ENCODE data around the gene CNOT11.
"Not testable (repeated sequence)": the region's sequence is repeated elsewhere in the genome, so short reads cannot be mapped to it uniquely, and the experiment has no call there.

The CNOT11 gene

DNA sequence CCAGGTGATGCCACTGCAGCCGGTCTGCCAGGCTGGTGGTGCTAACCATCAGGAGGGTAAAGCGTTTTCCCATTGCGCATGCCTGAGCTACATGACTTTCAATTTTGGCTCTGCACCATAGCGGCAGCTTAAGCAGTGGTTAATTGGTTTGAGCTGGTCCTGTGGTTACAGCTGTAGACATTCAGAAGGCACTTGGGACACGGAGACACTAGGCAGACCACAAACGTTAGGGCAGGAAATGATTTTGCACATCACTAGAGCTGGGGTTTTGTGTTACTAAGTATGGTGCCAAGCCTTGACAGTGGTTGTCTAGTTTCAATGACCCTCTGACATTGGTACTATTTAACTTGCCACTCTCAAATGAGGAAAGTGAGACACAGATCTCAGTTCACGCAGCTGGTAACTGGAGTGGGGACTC, 28.9 kb upstream of the CNOT11 start:
- peak; percentile 63 for DNase-seq (ENCODE audit: extremely low read depth, low read depth)
- TF ChIP-seq, protein P1, sequence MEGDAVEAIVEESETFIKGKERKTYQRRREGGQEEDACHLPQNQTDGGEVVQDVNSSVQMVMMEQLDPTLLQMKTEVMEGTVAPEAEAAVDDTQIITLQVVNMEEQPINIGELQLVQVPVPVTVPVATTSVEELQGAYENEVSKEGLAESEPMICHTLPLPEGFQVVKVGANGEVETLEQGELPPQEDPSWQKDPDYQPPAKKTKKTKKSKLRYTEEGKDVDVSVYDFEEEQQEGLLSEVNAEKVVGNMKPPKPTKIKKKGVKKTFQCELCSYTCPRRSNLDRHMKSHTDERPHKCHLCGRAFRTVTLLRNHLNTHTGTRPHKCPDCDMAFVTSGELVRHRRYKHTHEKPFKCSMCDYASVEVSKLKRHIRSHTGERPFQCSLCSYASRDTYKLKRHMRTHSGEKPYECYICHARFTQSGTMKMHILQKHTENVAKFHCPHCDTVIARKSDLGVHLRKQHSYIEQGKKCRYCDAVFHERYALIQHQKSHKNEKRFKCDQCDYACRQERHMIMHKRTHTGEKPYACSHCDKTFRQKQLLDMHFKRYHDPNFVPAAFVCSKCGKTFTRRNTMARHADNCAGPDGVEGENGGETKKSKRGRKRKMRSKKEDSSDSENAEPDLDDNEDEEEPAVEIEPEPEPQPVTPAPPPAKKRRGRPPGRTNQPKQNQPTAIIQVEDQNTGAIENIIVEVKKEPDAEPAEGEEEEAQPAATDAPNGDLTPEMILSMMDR (IDR thresholded peaks at IDR 0.05; ENCODE audit: low read depth, low read length, missing control alignments), result no peak
- no peak overlapping the region for H3K4me3 ChIP-seq (replicated peaks; ENCODE audit: low read depth, low read length)

DNA sequence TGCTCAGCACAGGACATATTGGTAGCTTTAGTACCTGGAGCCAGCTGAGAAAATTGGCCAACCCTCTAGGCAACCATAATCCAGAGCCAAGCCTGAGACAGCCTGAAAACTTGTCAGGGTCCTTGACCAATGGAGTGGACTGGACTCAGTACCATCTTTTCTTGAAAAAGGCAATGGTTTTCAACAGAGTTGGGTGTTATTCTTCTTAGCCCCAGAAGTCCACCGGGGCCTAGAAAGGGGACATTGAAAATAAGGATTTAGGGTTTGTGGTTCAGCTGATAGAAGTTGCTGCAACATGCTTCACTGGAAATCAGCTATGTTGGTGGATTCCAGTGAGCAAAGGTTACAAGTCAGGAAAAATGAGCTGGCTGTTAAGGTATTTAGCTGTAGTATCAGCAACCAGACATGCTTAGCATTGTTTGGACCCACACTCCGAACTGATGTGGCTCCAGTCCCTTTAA, 22.1 kb upstream of the CNOT11 start:
- DNase-seq (ENCODE audit: extremely low read depth, low read depth), result no peak
- TF ChIP-seq, protein P1 (IDR thresholded peaks at IDR 0.05; ENCODE audit: low read depth, low read length, missing control alignments), result no peak
- H3K4me3 ChIP-seq (replicated peaks; ENCODE audit: low read depth, low read length), result no peak overlapping the region

DNA sequence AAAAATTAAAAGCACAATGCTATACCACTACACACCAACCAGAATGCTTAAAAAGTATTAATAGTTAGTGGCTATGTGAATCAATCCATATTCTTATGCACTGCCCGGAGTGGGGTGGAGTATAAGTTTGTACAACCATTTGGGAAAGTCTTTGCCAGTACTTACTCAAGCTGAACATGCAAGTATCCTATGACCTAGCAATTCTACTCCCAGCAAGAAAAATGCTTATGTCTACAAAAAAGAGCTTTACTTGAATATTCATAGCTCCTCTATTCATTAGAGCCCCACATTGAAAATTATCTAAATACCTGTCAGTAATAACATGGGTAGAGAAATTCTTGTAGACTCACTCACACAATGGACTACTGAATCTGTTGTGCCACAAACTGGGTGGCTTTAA, 21.4 kb upstream of the CNOT11 start:
- H3K4me3 ChIP-seq (replicated peaks; ENCODE audit: low read depth, low read length), result no peak overlapping the region
- TF ChIP-seq, protein P1 (IDR thresholded peaks at IDR 0.05; ENCODE audit: low read depth, low read length, missing control alignments), result no peak
- DNase-seq (ENCODE audit: extremely low read depth, low read depth), result no peak

DNA sequence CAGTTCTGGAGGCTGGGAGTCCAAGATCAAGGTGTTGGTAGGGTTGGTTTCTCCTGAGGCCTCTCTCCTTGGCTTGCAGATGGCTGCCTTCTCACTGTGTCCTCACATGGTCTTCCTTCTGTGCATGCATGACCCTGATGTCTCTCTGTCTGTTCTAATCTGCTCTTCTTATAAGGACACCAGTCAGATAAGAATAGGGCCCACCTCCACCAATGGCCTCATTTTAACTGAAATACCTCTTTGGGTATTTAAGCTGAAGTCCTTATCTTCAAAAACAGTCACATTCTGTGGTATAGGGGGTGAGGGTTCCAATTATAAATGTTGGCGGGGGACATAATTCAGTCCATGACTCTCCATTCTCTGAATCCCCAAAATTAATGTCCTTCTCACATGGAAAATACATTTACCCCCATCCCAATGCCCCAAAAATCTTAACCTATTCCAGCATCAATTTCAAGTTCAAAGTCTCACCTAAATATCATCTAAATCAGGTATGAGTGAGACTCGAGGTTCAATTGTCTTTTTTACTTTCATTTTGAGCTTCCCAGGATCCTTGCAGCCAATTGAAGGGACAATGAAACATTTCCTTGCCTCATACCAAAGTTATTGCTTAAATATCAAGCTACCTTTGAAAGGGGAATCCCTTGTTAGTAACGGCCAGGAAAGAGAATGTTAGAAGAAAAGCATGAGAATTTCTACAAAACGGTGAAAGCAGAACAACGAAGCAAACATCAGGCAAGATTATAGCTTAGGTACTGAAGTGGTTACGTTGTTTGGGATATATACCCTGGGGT, 20.6 kb upstream of the CNOT11 start:
- DNase-seq (ENCODE audit: extremely low read depth, low read depth), result no peak
- TF ChIP-seq, protein P1 (IDR thresholded peaks at IDR 0.05; ENCODE audit: low read depth, low read length, missing control alignments), result no peak
- no peak overlapping the region for H3K4me3 ChIP-seq (replicated peaks; ENCODE audit: low read depth, low read length)

DNA sequence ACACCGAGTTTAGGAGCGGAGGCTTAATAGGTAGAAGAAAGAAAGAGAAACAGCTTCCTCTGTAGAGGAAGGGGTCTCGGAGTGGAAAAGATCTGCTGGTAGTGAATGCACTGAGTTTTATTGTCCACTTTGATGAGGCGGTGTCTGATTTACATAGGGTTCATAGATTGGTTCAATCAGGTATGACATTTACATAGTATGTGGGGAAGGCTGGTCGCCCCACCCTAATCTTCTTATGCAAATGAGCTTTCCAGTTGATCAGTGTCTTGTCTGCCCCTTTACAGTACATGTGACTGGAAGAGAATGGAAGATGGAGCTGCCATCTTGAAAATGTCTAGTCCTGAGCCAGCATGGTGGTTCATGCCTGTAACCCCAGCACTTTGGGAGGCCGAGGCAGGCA, 19.9 kb upstream of the CNOT11 start:
- TF ChIP-seq, protein P1 (IDR thresholded peaks at IDR 0.05; ENCODE audit: low read depth, low read length, missing control alignments), result no peak
- no peak for DNase-seq (ENCODE audit: extremely low read depth, low read depth)
- no peak overlapping the region for H3K4me3 ChIP-seq (replicated peaks; ENCODE audit: low read depth, low read length)

DNA sequence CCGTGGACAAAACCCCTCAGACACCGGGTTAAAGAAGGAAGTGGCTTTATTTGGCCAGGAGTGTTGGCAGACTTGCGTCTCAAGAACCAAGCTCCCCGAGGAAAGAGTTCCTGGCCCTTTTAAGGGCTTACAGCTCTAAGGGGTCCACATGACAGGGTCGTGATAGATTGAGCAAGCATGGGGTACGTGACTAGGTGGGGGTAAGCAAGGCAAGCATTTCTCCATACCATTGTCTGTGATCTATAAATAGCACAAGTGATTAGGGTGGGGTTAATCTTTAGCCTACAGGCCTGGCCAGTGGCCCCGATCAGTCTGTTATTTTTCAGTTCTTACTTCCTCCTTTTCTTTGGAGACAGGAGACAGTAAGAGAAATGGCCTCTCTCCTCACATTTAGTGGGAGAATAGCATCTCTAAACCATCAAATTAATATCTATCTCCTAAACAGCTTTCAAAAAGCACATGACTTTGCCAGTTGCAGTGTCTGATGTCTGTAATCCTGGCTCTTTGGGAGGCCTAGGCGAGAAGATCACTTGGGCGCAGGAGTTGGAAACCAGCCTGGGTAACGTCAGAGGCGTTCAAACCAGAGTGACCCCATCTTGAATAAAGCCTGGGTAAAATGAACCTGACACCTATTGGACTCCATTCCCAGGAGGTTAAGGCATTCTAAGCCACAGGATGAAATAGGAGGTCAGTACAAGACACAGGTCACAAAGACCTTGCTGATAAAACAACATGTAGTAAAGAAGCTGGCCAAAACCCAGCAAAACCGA, 18.3 kb upstream of the CNOT11 start:
- H3K4me3 ChIP-seq (replicated peaks; ENCODE audit: low read depth, low read length), result no peak overlapping the region
- DNase-seq (ENCODE audit: extremely low read depth, low read depth), result no peak
- TF ChIP-seq, protein P1 (IDR thresholded peaks at IDR 0.05; ENCODE audit: low read depth, low read length, missing control alignments), result no peak

DNA sequence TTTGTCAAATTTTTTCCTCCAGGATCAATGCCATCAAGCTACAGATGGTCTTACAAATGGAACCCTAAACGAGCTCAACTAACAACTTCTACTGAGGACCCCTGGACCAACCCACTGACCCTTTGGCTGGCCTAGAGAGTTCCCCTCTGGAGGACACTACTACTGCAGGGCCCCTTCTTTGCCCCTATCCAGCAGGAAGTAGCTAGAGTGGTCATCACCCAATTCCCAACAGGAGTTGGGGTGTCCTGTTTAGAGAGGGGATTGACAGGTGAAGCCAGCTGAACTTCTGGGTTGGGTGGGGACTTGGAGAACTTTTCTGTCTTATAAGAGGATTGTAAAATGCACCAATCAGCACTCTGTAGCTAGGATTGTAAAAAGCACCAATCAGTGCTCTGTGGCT, 16.7 kb upstream of the CNOT11 start:
- H3K4me3 ChIP-seq (replicated peaks; ENCODE audit: low read depth, low read length); DNase-seq (ENCODE audit: extremely low read depth, low read depth): not testable (repeated sequence)

DNA sequence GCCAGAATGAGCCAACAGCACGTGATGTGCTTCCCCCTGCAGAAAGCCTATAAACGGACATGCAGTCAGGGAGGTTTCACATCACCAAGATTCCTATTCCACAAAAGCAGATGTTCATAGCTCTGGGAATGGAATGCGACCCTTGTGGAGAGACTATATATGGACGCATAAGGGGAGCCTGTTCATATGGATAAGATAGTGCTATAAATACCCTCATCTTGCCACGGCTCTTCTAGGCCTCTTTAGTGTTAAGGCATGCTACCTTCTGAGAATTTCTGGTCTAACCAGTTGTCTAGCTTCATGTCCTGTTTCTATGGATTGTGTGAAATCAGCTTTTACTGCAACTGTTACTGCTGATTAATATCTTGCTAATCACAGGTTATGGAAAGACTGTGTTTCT, 14.7 kb upstream of the CNOT11 start:
- DNase-seq (ENCODE audit: extremely low read depth, low read depth); H3K4me3 ChIP-seq (replicated peaks; ENCODE audit: low read depth, low read length): not testable (repeated sequence)

Data from HFF-Myc (cell line).